Caco-2 (cell line): ENCODE data around the gene GFY. TPM values are rescaled to one million over a fixed set of nuclear protein-coding genes. Genes with fewer than 3 reads are reported as not detected.
A peak's percentile ranks its signal among the peaks of the same experiment; 100 is the strongest.

ENCODE experiments used
- BruUV-seq: library from RNA; stranded (reverse); fragments of 400-500 nt; replicated peaks from 2 replicates; lab custom pipeline; 2021; lab: Mats Ljungman, UMichigan
- CTCF ChIA-PET: fragments of 300-600 bp; sonication (Branson Sonifier 250); formaldehyde crosslinking; loops from one replicate; lab custom pipeline; 2022; ENCODE audit warnings: antibody characterized with exemption; lab: Charles Lee
- POLR2A ChIA-PET: fragments of 300-600 bp; sonication (Branson Sonifier 250); formaldehyde crosslinking; loops from one replicate; lab custom pipeline; 2022; ENCODE audit warnings: antibody characterized with exemption; lab: Charles Lee
- DNase-seq, 2 experiments: peaks; one replicate each; pipeline versions ENCODE4 v3.0.0 to v3.0.0-alpha.2; 2020 to 2022
- H3K27me3 ChIP-seq: replicated peaks from 2 replicates; pipeline ENCODE4 v1.6.0; 2011; ENCODE audit warnings: low read length; ENCODE audit not compliant: control insufficient read depth, insufficient read depth
- H3K36me3 ChIP-seq: 2 replicates; pipeline ENCODE4 v1.5.1; 2011; ENCODE audit warnings: low read length; ENCODE audit not compliant: control insufficient read depth, insufficient read depth
- H3K4me1 ChIP-seq: fragments of 250-450 bp; sonication (Bioruptor Pico); 2 replicates; pipeline ENCODE4 v1.5.1; 2020; ENCODE audit warnings: mild to moderate bottlenecking
- H3K4me3 ChIP-seq: 2 replicates; pipeline ENCODE4 v1.5.1; 2011; ENCODE audit warnings: low read depth, mild to moderate bottlenecking, control low read depth, low read length
- H3K9me3 ChIP-seq: fragments of 250-450 bp; sonication (Bioruptor Pico); 2 replicates; pipeline ENCODE4 v1.5.1; 2020; ENCODE audit warnings: mild to moderate bottlenecking, moderate library complexity
- H3K27ac Mint-ChIP-seq: one replicate; pipeline ENCODE4 v1.8.0; 2022; ENCODE audit warnings: mixed read lengths; ENCODE audit not compliant: unreplicated experiment
- H3K27me3 Mint-ChIP-seq: one replicate; pipeline ENCODE4 v1.8.0; 2022; ENCODE audit warnings: mixed read lengths; ENCODE audit not compliant: insufficient read depth, unreplicated experiment
- H3K36me3 Mint-ChIP-seq: one replicate; pipeline ENCODE4 v1.8.0; 2022; ENCODE audit warnings: mild to moderate bottlenecking, mixed read lengths; ENCODE audit not compliant: insufficient read depth, unreplicated experiment
- H3K4me1 Mint-ChIP-seq: one replicate; pipeline ENCODE4 v1.8.0; 2022; ENCODE audit warnings: low read depth, mixed read lengths; ENCODE audit not compliant: unreplicated experiment
- H3K4me3 Mint-ChIP-seq: one replicate; pipeline ENCODE4 v1.8.0; 2022; ENCODE audit warnings: mild to moderate bottlenecking, moderate library complexity, mixed read lengths; ENCODE audit not compliant: unreplicated experiment
- H3K9me3 Mint-ChIP-seq: one replicate; pipeline ENCODE4 v1.8.0; 2022; ENCODE audit warnings: mixed read lengths; ENCODE audit not compliant: unreplicated experiment
- CTCF ChIP-seq, 2 experiments: fragments of 200-600 bp in 1 of 2; IDR thresholded peaks; 1 replicate in 1 of 2; 2 replicates in 1 of 2; pipeline versions ENCODE4 v1.5.1 to v1.8.0; 2011 to 2022; ENCODE audit warnings: antibody characterized with exemption in 1 of 2, control low read depth in 1 of 2, inconsistent platforms in 1 of 2, low read depth in 1 of 2, low read length in 1 of 2, mild to moderate bottlenecking in 1 of 2, moderate library complexity in 1 of 2; ENCODE audit not compliant: insufficient read depth in 1 of 2, severe bottlenecking in 1 of 2, unreplicated experiment in 1 of 2
- intact Hi-C: fragments of 100-400 bp; cut with micrococcal nuclease; formaldehyde crosslinking; loops from one replicate; pipeline ENCODE4 v1.10.0; 2022; ENCODE audit not compliant: unreplicated experiment
- total RNA-seq: library from RNA; stranded (reverse); gene quantifications from 2 replicates; pipeline ENCODE4 v1.2.3, GENCODE V29; 2022

GFY gene
- total RNA-seq, 1 experiment from 2014 or later, result 0.25 TPM

GRCh38 chr19:49423071-49423984 lies 1.9 kb upstream of the GFY start, which contains the start of gene PTH2:
Gene PTH2, minus strand, starts transcription at chr19:49423441. Its CDS starts 102 bp downstream, at chr19:49423339.
- Mint-ChIP-seq H3K27ac (no peak within 1 kb of the TSS), H3K27me3 (peaks cover 57% of the 10 kb centered on the region), H3K36me3 (peaks cover 6% of the 10 kb centered on the region), H3K4me3 (peak within 1 kb of the TSS; percentile 60), H3K4me1 (peaks cover 34% of the 10 kb centered on the region), H3K9me3 (no peaks in the 10 kb centered on the region)
- DNase-seq, result no peak
- H3K9me3 ChIP-seq, result no peaks in the 10 kb centered on the region
- H3K36me3 ChIP-seq, result no peaks in the 10 kb centered on the region
- ChIA-PET CTCF (interaction anchor here (0.7 kb wide), 1 partner anchor 1151 kb away, joined by 3 read pairs; no protein-coding TSS in a partner anchor), POLR2A (no interaction called here)
- H3K4me1 ChIP-seq, result peaks cover 35% of the 10 kb centered on the region
- no peak within 1 kb of the TSS for H3K4me3 ChIP-seq
- no TSS peak for BruUV-seq
- no peak for TF ChIP-seq CTCF (IDR thresholded peaks at IDR 0.05; ENCODE audit: insufficient read depth in 1 of 2, low read depth in 1 of 2, low read length in 1 of 2, severe bottlenecking in 1 of 2, unreplicated experiment in 1 of 2)
- H3K27me3 ChIP-seq, result peaks cover 2% of the 10 kb centered on the region; the same call in 1 of the 2 replicates
- intact Hi-C loops, result no loop called here

DNA sequence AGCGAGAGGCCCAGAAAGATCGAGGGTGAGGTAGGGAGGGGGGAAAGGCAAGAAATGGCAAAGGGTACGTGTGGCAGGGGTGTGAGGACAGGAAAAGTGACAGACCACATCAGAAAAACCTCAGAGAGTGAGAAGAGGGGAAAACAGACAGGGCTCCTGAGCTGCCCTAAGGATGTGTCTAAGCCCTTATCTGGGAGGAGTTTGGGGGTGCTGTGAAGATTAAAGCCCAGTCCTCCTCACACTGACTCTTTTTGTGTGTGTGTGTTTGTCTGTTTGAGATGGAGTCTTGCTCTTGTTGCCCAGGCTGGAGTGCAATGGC lies 1.2 kb upstream of the GFY start:
- CTCF ChIA-PET, result interaction anchor here (0.7 kb wide), 1 partner anchor 1152 kb away, joined by 3 read pairs; no protein-coding TSS in a partner anchor
- H3K9me3 ChIP-seq, result no peaks in the 10 kb centered on the region
- no TSS peak for BruUV-seq
- TF ChIP-seq CTCF (IDR thresholded peaks at IDR 0.05; ENCODE audit: insufficient read depth in 1 of 2, low read depth in 1 of 2, low read length in 1 of 2, severe bottlenecking in 1 of 2, unreplicated experiment in 1 of 2), result no peak
- Mint-ChIP-seq H3K27ac (no peak overlapping the region), H3K4me3 (no peak overlapping the region), H3K36me3 (peaks cover 6% of the 10 kb centered on the region), H3K4me1 (peaks cover 34% of the 10 kb centered on the region), H3K9me3 (no peaks in the 10 kb centered on the region), H3K27me3 (peaks cover 60% of the 10 kb centered on the region)
- H3K36me3 ChIP-seq, result no peaks in the 10 kb centered on the region
- intact Hi-C loops, result no loop called here
- peaks cover 2% of the 10 kb centered on the region; the same call in 1 of the 2 replicates for H3K27me3 ChIP-seq
- POLR2A ChIA-PET, result no interaction called here
- peaks cover 39% of the 10 kb centered on the region for H3K4me1 ChIP-seq
- no peak overlapping the region for H3K4me3 ChIP-seq
- no peak for DNase-seq

DNA sequence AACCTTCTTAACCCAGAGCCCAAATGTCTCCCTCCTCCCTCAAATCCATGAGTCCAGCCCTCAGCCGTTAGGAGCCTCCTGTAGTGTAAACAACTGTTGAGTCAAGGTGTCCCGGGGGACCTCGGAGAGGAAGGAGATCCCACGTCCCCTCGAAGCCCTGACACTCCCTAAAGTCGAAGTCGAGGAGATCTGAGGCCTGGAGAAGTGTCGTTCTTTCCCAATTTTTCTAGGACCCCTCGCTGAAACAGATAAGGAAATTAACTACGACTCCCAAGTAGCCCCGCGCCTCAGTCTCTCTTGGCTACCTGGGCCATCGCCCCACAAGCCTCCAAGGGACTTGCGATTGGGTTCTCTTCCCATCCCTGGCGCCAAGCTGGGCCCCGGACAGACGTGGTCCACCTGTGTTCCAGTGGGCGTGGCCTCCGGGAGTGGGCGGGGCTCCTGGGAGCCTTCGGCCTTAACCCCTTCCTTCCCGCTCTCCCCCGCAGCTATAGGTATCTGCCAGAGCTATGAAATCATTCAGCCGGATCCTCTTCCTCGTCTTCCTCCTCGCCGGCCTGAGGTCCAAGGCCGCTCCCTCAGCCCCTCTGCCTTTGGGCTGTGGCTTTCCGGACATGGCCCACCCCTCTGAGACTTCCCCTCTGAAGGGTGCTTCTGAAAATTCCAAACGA lies 869 bp downstream of the GFY start:
- BruUV-seq, result no TSS peak
- Mint-ChIP-seq H3K27ac (no peak overlapping the region), H3K4me1 (peaks cover 34% of the 10 kb centered on the region)

More for the DNA sequence above, 869 bp downstream of the GFY start:
- no peaks in the 10 kb centered on the region for H3K9me3 ChIP-seq
- Mint-ChIP-seq H3K9me3 (no peaks in the 10 kb centered on the region), H3K27me3 (peaks cover 48% of the 10 kb centered on the region), H3K36me3 (peaks cover 2% of the 10 kb centered on the region), H3K4me3 (peak overlapping the region; percentile 64)
- peak; percentile 73 to 81 for DNase-seq
- CTCF ChIA-PET, result interaction anchor here (0.5 to 1.3 kb wide), 3 partner anchors 16 to 31 kb away, joined by 3 to 6 read pairs (median 4); no protein-coding TSS in a partner anchor
- H3K36me3 ChIP-seq, result no peaks in the 10 kb centered on the region
- intact Hi-C loops, result no loop called here
- H3K4me3 ChIP-seq, result no peak overlapping the region
- no peak for TF ChIP-seq CTCF (IDR thresholded peaks at IDR 0.05; ENCODE audit: insufficient read depth in 1 of 2, low read depth in 1 of 2, low read length in 1 of 2, severe bottlenecking in 1 of 2, unreplicated experiment in 1 of 2)
- POLR2A ChIA-PET, result no interaction called here
- H3K27me3 ChIP-seq, result peaks cover 2% of the 10 kb centered on the region; the same call in 1 of the 2 replicates
- H3K4me1 ChIP-seq, result peaks cover 35% of the 10 kb centered on the region
